Measurements from ENCODE around the gene LRRC63. TPM values are rescaled to one million over a fixed set of nuclear protein-coding genes. Genes with fewer than 3 reads are reported as not detected.

LRRC63 gene
- polyA plus RNA-seq, 3 donors, result 0.36 TPM; not detected in 2

DNA sequence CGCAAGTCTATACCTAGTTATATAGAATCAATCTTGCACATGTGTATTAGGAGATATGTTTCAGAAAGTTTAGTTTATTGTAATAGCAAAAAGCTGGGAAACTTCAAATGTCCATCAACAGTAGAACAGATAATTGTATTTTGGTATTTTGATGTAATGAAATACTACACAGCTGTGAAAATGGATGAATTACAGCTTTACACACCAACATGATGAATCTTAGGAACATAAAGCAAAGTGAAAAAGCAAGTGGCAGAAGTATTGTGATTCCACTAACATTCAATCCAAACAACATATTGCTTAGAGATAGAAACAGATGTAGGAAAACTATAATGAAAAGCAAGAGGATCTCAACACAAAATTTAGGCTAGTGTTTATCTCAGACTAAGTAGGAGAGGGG is 102.9 kb downstream of the LRRC63 start:
- H3K36me3 ChIP-seq (replicated peaks in 1 of 2; ENCODE audit: control insufficient read depth in 1 of 2, insufficient read depth in 2 of 2, low read length in 2 of 2), result no peaks in the 10 kb centered on the region
- Mint-ChIP-seq H3K4me1 (peaks cover 58% of the 10 kb centered on the region), H3K27me3 (ENCODE audit: low read depth in 3 of 3) (peaks cover 0 to 2% (median 0%) of the 10 kb centered on the region in 3 donors), H3K27ac (no peak overlapping the region), H3K36me3 (peaks cover 6 to 9% of the 10 kb centered on the region in 2 donors), H3K9me3 (peaks cover 5 to 20% (median 13%) of the 10 kb centered on the region in 7 donors), H3K4me3 (no peak overlapping the region)
- peak overlapping the region in 1 of 2 donors; percentile 77 for H3K27ac ChIP-seq (ENCODE audit: low read depth in 1 of 2, low read length in 2 of 2)
- H3K4me1 ChIP-seq (ENCODE audit: control insufficient read depth in 1 of 2, insufficient read depth in 2 of 2, low read length in 2 of 2), result peaks cover 38 to 54% of the 10 kb centered on the region in 2 donors
- no peak overlapping the region for H3K9ac ChIP-seq (ENCODE audit: insufficient read depth, low read length, poor library complexity, severe bottlenecking)
- no peak overlapping the region for H2AFZ ChIP-seq (ENCODE audit: insufficient read depth, low read depth, low read length, poor library complexity, severe bottlenecking)
- H3K4me3 ChIP-seq (replicated peaks in 1 of 3; ENCODE audit: low read depth in 2 of 3, low read length in 3 of 3), result no peak overlapping the region
- H3K79me2 ChIP-seq (ENCODE audit: insufficient read depth, low read length), result no peaks in the 10 kb centered on the region
- no peaks in the 10 kb centered on the region for H3K27me3 ChIP-seq (ENCODE audit: control insufficient read depth in 2 of 2, insufficient read depth in 2 of 2, low read length in 2 of 2)
- WGBS (ENCODE audit: insufficient coverage), result no CpG with 5 or more reads among the region's 1 CpG
- TF ChIP-seq, protein P1, sequence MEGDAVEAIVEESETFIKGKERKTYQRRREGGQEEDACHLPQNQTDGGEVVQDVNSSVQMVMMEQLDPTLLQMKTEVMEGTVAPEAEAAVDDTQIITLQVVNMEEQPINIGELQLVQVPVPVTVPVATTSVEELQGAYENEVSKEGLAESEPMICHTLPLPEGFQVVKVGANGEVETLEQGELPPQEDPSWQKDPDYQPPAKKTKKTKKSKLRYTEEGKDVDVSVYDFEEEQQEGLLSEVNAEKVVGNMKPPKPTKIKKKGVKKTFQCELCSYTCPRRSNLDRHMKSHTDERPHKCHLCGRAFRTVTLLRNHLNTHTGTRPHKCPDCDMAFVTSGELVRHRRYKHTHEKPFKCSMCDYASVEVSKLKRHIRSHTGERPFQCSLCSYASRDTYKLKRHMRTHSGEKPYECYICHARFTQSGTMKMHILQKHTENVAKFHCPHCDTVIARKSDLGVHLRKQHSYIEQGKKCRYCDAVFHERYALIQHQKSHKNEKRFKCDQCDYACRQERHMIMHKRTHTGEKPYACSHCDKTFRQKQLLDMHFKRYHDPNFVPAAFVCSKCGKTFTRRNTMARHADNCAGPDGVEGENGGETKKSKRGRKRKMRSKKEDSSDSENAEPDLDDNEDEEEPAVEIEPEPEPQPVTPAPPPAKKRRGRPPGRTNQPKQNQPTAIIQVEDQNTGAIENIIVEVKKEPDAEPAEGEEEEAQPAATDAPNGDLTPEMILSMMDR (IDR thresholded peaks at IDR 0.05), result no peak
- H4K20me1 ChIP-seq (ENCODE audit: insufficient read depth, low read length), result no peaks in the 10 kb centered on the region
- H3K4me2 ChIP-seq (replicated peaks; ENCODE audit: extremely low read depth, low read length, poor library complexity, severe bottlenecking), result no peak overlapping the region
- peaks cover 0 to 5% of the 10 kb centered on the region in 2 donors for H3K9me3 ChIP-seq (replicated peaks in 1 of 2; ENCODE audit: control insufficient read depth in 1 of 2, insufficient read depth in 1 of 2, low read length in 2 of 2)
- intact Hi-C loops (cut with micrococcal nuclease), result no loop called here
- DNase-seq, result no peak

GRCh38 chr13:46315036-46315435 is 103.3 kb downstream of the LRRC63 start:
- Histone ChIP-seq H3K27me3 (ENCODE audit: control insufficient read depth in 2 of 2, insufficient read depth in 2 of 2, low read length in 2 of 2) (no peaks in the 10 kb centered on the region), H3K4me2 (replicated peaks; ENCODE audit: extremely low read depth, low read length, poor library complexity, severe bottlenecking) (no peak overlapping the region), H3K27ac (ENCODE audit: low read depth in 1 of 2, low read length in 2 of 2) (no peak overlapping the region), H3K9ac (ENCODE audit: insufficient read depth, low read length, poor library complexity, severe bottlenecking) (no peak overlapping the region), H2AFZ (ENCODE audit: insufficient read depth, low read depth, low read length, poor library complexity, severe bottlenecking) (no peak overlapping the region), H3K9me3 (replicated peaks in 1 of 2; ENCODE audit: control insufficient read depth in 1 of 2, insufficient read depth in 1 of 2, low read length in 2 of 2) (peaks cover 0 to under 1% of the 10 kb centered on the region in 2 donors), H4K20me1 (ENCODE audit: insufficient read depth, low read length) (no peaks in the 10 kb centered on the region), H3K79me2 (ENCODE audit: insufficient read depth, low read length) (no peaks in the 10 kb centered on the region), H3K4me1 (ENCODE audit: control insufficient read depth in 1 of 2, insufficient read depth in 2 of 2, low read length in 2 of 2) (peaks cover 41 to 58% of the 10 kb centered on the region in 2 donors), H3K36me3 (replicated peaks in 1 of 2; ENCODE audit: control insufficient read depth in 1 of 2, insufficient read depth in 2 of 2, low read length in 2 of 2) (no peaks in the 10 kb centered on the region), H3K4me3 (replicated peaks in 1 of 3; ENCODE audit: low read depth in 2 of 3, low read length in 3 of 3) (no peak overlapping the region)
- Mint-ChIP-seq H3K27ac (peak overlapping the region in 1 of 7 donors; percentile 9), H3K4me1 (peaks cover 60% of the 10 kb centered on the region), H3K36me3 (peaks cover 3 to 5% of the 10 kb centered on the region in 2 donors), H3K9me3 (peaks cover 3 to 16% (median 9%) of the 10 kb centered on the region in 7 donors), H3K27me3 (ENCODE audit: low read depth in 3 of 3) (peaks cover 0 to 2% (median 0%) of the 10 kb centered on the region in 3 donors), H3K4me3 (no peak overlapping the region)
- TF ChIP-seq, protein P1 (IDR thresholded peaks at IDR 0.05), result no peak
- no peak for DNase-seq
- intact Hi-C loops (cut with micrococcal nuclease), result no loop called here

All from CD14-positive monocyte (primary cell).